ENCODE measurements around the gene CWF19L2.

DNA sequence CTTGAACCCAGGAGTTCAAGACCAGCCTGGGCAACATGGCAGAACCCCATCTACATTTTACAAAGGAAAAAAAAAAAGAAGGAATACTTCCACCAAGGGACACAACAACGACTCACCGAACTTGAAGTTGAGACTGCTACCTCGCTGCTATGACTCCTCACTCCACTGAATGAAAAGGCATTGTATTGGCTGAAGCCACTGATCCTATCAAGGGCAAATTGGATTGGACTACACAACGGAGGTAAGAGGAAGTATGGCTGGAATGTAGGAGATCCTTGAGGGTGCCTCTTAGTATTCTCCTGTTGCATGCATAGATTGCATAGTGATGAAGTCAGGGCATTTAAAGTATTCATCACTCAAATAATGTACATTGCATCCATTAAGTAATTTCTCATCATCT is 97.9 kb downstream of the CWF19L2 start:
- TF ChIP-seq, protein P1, sequence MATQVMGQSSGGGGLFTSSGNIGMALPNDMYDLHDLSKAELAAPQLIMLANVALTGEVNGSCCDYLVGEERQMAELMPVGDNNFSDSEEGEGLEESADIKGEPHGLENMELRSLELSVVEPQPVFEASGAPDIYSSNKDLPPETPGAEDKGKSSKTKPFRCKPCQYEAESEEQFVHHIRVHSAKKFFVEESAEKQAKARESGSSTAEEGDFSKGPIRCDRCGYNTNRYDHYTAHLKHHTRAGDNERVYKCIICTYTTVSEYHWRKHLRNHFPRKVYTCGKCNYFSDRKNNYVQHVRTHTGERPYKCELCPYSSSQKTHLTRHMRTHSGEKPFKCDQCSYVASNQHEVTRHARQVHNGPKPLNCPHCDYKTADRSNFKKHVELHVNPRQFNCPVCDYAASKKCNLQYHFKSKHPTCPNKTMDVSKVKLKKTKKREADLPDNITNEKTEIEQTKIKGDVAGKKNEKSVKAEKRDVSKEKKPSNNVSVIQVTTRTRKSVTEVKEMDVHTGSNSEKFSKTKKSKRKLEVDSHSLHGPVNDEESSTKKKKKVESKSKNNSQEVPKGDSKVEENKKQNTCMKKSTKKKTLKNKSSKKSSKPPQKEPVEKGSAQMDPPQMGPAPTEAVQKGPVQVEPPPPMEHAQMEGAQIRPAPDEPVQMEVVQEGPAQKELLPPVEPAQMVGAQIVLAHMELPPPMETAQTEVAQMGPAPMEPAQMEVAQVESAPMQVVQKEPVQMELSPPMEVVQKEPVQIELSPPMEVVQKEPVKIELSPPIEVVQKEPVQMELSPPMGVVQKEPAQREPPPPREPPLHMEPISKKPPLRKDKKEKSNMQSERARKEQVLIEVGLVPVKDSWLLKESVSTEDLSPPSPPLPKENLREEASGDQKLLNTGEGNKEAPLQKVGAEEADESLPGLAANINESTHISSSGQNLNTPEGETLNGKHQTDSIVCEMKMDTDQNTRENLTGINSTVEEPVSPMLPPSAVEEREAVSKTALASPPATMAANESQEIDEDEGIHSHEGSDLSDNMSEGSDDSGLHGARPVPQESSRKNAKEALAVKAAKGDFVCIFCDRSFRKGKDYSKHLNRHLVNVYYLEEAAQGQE (IDR thresholded peaks at IDR 0.05; ENCODE audit: insufficient read depth in 1 of 2, low read depth in 2 of 2, low read length in 2 of 2): no peak
- TF ChIP-seq TAF1 (IDR thresholded peaks at IDR 0.05; ENCODE audit: borderline replicate concordance, insufficient read depth, low read length) (no peak), FOXP2 (optimal IDR thresholded peaks at IDR 0.05; ENCODE audit: borderline replicate concordance, extremely low read depth, extremely low read length, insufficient read depth) (no peak), SIN3A (IDR thresholded peaks at IDR 0.05; ENCODE audit: borderline replicate concordance, insufficient read depth, low read length) (no peak), POLR2AphosphoS5 (IDR thresholded peaks at IDR 0.05; ENCODE audit: low read depth, low read length) (no peak)

Measured in PFSK-1 (cell line).